Loucy (cell line): Measurements from ENCODE around the gene DUS2.
A peak's percentile ranks its signal among the peaks of the same experiment; 100 is the strongest.

Experiments used
- H2AFZ ChIP-seq: fragments of 200-600 bp; sonication (generic); 2 replicates; pipeline ENCODE4 v1.6.0; 2016; ENCODE audit warnings: antibody characterized with exemption, mild to moderate bottlenecking, low read length, moderate library complexity
- H3F3A ChIP-seq: fragments of 200-600 bp; 2 replicates; pipeline ENCODE4 v1.6.0; 2016; ENCODE audit warnings: antibody characterized with exemption, low read depth, mild to moderate bottlenecking
- H3K27me3 ChIP-seq: fragments of 200-600 bp; sonication (generic); 2 replicates; pipeline ENCODE4 v1.6.1; 2014; ENCODE audit warnings: low read length, mild to moderate bottlenecking; ENCODE audit not compliant: insufficient read depth, poor library complexity, severe bottlenecking
- H3K36me3 ChIP-seq: fragments of 200-600 bp; sonication (generic); 2 replicates; pipeline ENCODE4 v1.6.1; 2016; ENCODE audit warnings: low read length; ENCODE audit not compliant: insufficient read depth
- H3K4me1 ChIP-seq: fragments of 200-600 bp; sonication (generic); 2 replicates; pipeline ENCODE4 v1.5.1; 2014; ENCODE audit warnings: low read length, mild to moderate bottlenecking; ENCODE audit not compliant: insufficient read depth, poor library complexity, severe bottlenecking
- H3K4me2 ChIP-seq: fragments of 200-600 bp; sonication (generic); 2 replicates; pipeline ENCODE4 v1.6.0; 2014; ENCODE audit warnings: antibody characterized with exemption, low read length, low read depth, mild to moderate bottlenecking; ENCODE audit not compliant: poor library complexity, severe bottlenecking
- H3K4me3 ChIP-seq: fragments of 200-600 bp; sonication (generic); 2 replicates; pipeline ENCODE4 v1.5.1; 2014; ENCODE audit warnings: low read length, mild to moderate bottlenecking, mixed read lengths; ENCODE audit not compliant: poor library complexity, severe bottlenecking
- H3K79me2 ChIP-seq: fragments of 200-600 bp; sonication (generic); 2 replicates; pipeline ENCODE4 v1.6.1; 2014; ENCODE audit warnings: low read length; ENCODE audit not compliant: insufficient read depth
- H3K9ac ChIP-seq: fragments of 200-600 bp; sonication (generic); 2 replicates; pipeline ENCODE4 v1.6.0; 2014; ENCODE audit warnings: mild to moderate bottlenecking, low read depth, low read length, moderate library complexity; ENCODE audit not compliant: poor library complexity, severe bottlenecking
- H3K9me2 ChIP-seq: fragments of 200-600 bp; sonication (generic); replicated peaks from 2 replicates; pipeline ENCODE4 v1.6.1; 2016; ENCODE audit warnings: low read depth, low read length, mixed read lengths
- H3K9me3 ChIP-seq: fragments of 200-600 bp; sonication (generic); 2 replicates; pipeline ENCODE4 v1.6.1; 2014; ENCODE audit warnings: mild to moderate bottlenecking, antibody characterized with exemption, low read length, low read depth; ENCODE audit not compliant: insufficient read depth
- H4K20me1 ChIP-seq: fragments of 200-600 bp; sonication (generic); 2 replicates; pipeline ENCODE4 v1.6.0; 2014; ENCODE audit warnings: antibody characterized with exemption, low read length, mild to moderate bottlenecking; ENCODE audit not compliant: insufficient read depth, poor library complexity, severe bottlenecking
- EZH2phosphoT487 ChIP-seq: fragments of 200-600 bp; IDR thresholded peaks from 2 replicates; pipeline ENCODE4 v1.6.1; 2018; ENCODE audit warnings: antibody characterized with exemption, mild to moderate bottlenecking, moderate library complexity, borderline replicate concordance
- TF ChIP-seq, protein P1 (sequence below): fragments of 200-600 bp; sonication (generic); conservative IDR thresholded peaks from 2 replicates; pipeline ENCODE4 v1.5.1; 2014; ENCODE audit warnings: mild to moderate bottlenecking, antibody characterized with exemption, low read length

Gene DUS2

DNA sequence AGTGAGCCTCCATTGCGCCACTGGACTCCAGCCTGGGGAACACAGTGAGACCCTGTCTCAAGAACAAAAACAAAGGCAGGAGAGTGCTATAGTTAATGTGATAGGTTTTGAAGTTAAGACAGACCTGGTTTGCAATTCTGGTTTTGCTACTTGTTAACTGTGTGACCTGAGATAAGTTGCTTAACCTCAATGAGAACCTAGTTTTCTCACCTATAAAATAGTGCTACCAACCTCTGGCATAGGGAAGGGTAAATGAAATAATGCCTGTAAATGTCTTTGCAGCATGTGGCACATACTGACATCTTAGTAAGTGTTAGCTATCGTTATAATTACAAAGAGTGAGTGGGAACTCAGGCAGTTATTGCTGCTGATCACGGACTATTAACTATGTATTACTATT, 32.3 kb downstream of the DUS2 start:
- Histone ChIP-seq H3K9ac (no peak overlapping the region), H3K4me2 (no peak overlapping the region), H3K9me2 (no peaks in the 10 kb centered on the region), H3F3A (no peaks in the 10 kb centered on the region), H4K20me1 (no peaks in the 10 kb centered on the region), H3K27me3 (no peaks in the 10 kb centered on the region), H3K4me1 (peaks cover 10% of the 10 kb centered on the region), H3K36me3 (peaks cover 18% of the 10 kb centered on the region; the same call in 1 of the 2 replicates), H2AFZ (no peak overlapping the region), H3K4me3 (no peak overlapping the region), H3K79me2 (no peaks in the 10 kb centered on the region), H3K9me3 (no peaks in the 10 kb centered on the region)
- no peak for TF ChIP-seq EZH2phosphoT487
- TF ChIP-seq, protein P1, sequence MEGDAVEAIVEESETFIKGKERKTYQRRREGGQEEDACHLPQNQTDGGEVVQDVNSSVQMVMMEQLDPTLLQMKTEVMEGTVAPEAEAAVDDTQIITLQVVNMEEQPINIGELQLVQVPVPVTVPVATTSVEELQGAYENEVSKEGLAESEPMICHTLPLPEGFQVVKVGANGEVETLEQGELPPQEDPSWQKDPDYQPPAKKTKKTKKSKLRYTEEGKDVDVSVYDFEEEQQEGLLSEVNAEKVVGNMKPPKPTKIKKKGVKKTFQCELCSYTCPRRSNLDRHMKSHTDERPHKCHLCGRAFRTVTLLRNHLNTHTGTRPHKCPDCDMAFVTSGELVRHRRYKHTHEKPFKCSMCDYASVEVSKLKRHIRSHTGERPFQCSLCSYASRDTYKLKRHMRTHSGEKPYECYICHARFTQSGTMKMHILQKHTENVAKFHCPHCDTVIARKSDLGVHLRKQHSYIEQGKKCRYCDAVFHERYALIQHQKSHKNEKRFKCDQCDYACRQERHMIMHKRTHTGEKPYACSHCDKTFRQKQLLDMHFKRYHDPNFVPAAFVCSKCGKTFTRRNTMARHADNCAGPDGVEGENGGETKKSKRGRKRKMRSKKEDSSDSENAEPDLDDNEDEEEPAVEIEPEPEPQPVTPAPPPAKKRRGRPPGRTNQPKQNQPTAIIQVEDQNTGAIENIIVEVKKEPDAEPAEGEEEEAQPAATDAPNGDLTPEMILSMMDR, result no peak

DNA sequence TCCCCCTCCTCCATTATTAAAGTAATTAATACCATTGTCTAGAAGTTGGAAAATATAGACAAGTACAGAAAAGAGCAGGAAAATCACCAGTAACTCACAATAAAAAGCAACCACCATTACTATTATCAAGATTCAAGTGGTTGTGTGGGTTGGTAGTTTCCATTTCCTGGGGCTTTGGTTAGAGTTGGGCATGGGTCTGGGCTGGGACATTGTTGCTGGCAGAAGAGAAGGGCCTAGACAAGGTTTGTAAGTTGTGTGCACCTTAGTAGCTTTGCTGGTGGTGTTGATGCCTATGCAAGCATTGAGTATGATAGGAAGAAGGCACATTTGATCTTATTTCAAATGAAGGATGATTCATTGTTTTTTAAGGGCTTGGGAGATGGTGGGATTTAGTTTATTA, 36.7 kb downstream of the DUS2 start:
- no peaks in the 10 kb centered on the region for H4K20me1 ChIP-seq
- no peaks in the 10 kb centered on the region for H3K79me2 ChIP-seq

DNA sequence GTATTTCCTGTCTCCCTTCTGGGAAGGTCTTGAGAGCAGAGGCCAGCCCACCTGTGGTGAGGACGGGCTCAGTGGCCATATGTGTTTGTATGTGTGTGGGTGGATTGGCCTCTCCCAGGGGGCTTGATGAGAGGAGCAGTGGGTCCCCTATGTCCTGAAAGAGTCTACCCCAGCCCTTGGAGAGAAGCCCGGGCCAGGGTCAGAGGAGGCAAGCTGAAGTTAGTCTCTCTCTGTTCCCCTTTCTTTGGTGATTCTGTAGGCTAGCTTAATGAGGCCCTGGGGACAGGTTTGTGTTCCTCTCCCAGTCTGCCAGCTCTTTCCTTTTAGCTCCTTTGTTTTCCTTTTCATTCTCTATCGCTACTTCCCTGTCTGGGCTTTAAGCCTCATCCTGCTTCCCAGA, 38.3 kb downstream of the DUS2 start:
- Histone ChIP-seq H3K36me3 (peaks cover 7% of the 10 kb centered on the region; the same call in 1 of the 2 replicates), H3K27me3 (no peaks in the 10 kb centered on the region), H3F3A (no peaks in the 10 kb centered on the region), H4K20me1 (no peaks in the 10 kb centered on the region), H3K4me2 (no peak overlapping the region), H3K4me3 (no peak overlapping the region), H2AFZ (no peak overlapping the region), H3K4me1 (peaks cover 37% of the 10 kb centered on the region), H3K9me3 (no peaks in the 10 kb centered on the region), H3K9ac (no peak overlapping the region), H3K9me2 (no peaks in the 10 kb centered on the region), H3K79me2 (no peaks in the 10 kb centered on the region)
- TF ChIP-seq EZH2phosphoT487, result no peak
- TF ChIP-seq, protein P1, result no peak

More for the DNA sequence above, 36.7 kb downstream of the DUS2 start:
- Histone ChIP-seq H3K9ac (peak overlapping the region; percentile 0), H3F3A (no peaks in the 10 kb centered on the region), H3K4me2 (peak overlapping the region; percentile 0), H3K9me3 (no peaks in the 10 kb centered on the region), H3K27me3 (no peaks in the 10 kb centered on the region), H2AFZ (no peak overlapping the region), H3K9me2 (no peaks in the 10 kb centered on the region), H3K4me1 (peaks cover 37% of the 10 kb centered on the region), H3K36me3 (peaks cover 7% of the 10 kb centered on the region; the same call in 1 of the 2 replicates), H3K4me3 (no peak overlapping the region)
- TF ChIP-seq EZH2phosphoT487, result no peak

DNA sequence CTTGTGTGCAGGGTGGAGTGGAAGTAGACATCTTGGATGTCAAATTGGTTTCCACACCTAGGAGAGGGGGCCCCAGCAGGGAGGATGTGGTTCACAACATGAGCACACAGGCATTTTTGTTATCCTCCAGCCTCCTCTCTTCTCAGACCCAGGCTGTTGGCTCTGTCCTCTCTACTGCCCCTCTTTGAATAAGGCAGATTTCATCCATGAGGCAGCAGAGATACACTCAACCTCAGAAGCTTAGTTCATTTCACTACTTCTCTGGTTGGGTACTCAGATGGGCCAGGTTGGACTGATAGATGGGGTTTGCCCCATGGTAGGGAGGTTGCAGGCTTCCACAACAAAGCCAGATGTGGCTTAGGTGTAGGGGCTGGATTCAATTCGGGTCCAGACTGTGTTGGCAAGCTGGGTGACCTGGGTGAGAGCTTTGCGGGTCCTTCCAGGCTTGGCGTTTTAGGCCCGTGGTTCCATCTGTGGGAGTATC, 39.9 kb downstream of the DUS2 start:
- H3K4me2 ChIP-seq, result peak overlapping the region; percentile 49
- peaks cover 39% of the 10 kb centered on the region for H3K4me1 ChIP-seq
- TF ChIP-seq, protein P1, result no peak; the same call in 1 of the 2 replicates
- TF ChIP-seq EZH2phosphoT487, result no peak
- H3K27me3 ChIP-seq, result no peaks in the 10 kb centered on the region
- no peaks in the 10 kb centered on the region for H4K20me1 ChIP-seq
- no peaks in the 10 kb centered on the region for H3K79me2 ChIP-seq
- H2AFZ ChIP-seq, result peak overlapping the region; percentile 46; the same call in 1 of the 2 replicates
- peak overlapping the region; percentile 40 for H3K9ac ChIP-seq
- H3K9me3 ChIP-seq, result no peaks in the 10 kb centered on the region
- no peak overlapping the region for H3K4me3 ChIP-seq
- no peaks in the 10 kb centered on the region for H3K9me2 ChIP-seq
- H3K36me3 ChIP-seq, result peaks cover 7% of the 10 kb centered on the region; the same call in 1 of the 2 replicates
- no peaks in the 10 kb centered on the region for H3F3A ChIP-seq
